Kidney epithelial cell (primary cell): ENCODE measurements around the gene CDC25C. TPM values are rescaled to one million over a fixed set of nuclear protein-coding genes. Genes with fewer than 3 reads are reported as not detected.

Experiments used
- DNase-seq: peaks from one replicate; pipeline ENCODE4 v3.0.0-alpha.2; 2010; ENCODE audit warnings: low read depth
- H3K27me3 ChIP-seq: 2 replicates; pipeline ENCODE4 v1.6.0; 2011; ENCODE audit warnings: low read length; ENCODE audit not compliant: control insufficient read depth, insufficient read depth
- H3K36me3 ChIP-seq: 2 replicates; pipeline ENCODE4 v1.5.1; 2011; ENCODE audit warnings: low read length; ENCODE audit not compliant: control insufficient read depth, insufficient read depth
- H3K4me3 ChIP-seq: 2 replicates; pipeline ENCODE4 v1.5.1; 2011; ENCODE audit warnings: low read depth, mild to moderate bottlenecking, control low read depth, low read length
- total RNA-seq: library from RNA; depleted of rRNA; stranded (reverse); fragments of >200 nt; gene quantifications from 2 replicates; pipeline ENCODE4 v1.2.3, GENCODE V29; 2015
- TF ChIP-seq, protein P1 (sequence below): IDR thresholded peaks from 2 replicates; pipeline ENCODE4 v1.5.1; 2011; ENCODE audit warnings: mild to moderate bottlenecking, moderate library complexity, low read length, control low read depth, inconsistent platforms; ENCODE audit not compliant: insufficient read depth, poor library complexity, severe bottlenecking

The CDC25C gene
- total RNA-seq, 1 donor from 2014 or later, result 2.0 TPM

DNA sequence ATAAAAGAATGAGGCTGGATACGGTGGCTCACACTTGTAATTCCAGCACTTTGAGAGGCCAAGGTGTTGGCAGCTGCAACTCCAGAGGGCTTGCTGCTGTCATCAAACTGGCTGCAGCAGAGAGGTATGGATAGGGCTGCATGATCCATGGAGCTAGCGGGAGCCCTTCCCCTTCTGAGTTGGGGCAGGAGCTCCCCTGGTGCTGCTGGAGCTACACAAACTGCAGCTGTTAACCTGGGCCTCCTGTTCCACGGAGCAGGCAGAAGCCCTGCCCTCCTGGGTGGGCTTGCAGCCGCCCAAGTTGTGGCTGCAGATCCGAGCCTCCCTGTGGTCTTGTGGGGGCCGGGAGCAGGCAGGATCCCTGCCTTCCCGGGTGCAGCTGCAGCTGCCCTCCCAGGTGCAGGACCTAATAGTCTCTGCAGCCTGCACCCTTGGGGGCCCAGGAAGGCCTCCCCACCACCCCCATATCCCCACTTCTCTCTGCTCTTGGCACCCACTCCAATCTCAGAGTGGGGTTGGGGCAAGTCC lies 15.8 kb downstream of the CDC25C start:
- Histone ChIP-seq H3K27me3 (no peaks in the 10 kb centered on the region), H3K36me3 (no peaks in the 10 kb centered on the region), H3K4me3 (no peak overlapping the region)
- TF ChIP-seq, protein P1, sequence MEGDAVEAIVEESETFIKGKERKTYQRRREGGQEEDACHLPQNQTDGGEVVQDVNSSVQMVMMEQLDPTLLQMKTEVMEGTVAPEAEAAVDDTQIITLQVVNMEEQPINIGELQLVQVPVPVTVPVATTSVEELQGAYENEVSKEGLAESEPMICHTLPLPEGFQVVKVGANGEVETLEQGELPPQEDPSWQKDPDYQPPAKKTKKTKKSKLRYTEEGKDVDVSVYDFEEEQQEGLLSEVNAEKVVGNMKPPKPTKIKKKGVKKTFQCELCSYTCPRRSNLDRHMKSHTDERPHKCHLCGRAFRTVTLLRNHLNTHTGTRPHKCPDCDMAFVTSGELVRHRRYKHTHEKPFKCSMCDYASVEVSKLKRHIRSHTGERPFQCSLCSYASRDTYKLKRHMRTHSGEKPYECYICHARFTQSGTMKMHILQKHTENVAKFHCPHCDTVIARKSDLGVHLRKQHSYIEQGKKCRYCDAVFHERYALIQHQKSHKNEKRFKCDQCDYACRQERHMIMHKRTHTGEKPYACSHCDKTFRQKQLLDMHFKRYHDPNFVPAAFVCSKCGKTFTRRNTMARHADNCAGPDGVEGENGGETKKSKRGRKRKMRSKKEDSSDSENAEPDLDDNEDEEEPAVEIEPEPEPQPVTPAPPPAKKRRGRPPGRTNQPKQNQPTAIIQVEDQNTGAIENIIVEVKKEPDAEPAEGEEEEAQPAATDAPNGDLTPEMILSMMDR, result no peak
- no peak for DNase-seq

DNA sequence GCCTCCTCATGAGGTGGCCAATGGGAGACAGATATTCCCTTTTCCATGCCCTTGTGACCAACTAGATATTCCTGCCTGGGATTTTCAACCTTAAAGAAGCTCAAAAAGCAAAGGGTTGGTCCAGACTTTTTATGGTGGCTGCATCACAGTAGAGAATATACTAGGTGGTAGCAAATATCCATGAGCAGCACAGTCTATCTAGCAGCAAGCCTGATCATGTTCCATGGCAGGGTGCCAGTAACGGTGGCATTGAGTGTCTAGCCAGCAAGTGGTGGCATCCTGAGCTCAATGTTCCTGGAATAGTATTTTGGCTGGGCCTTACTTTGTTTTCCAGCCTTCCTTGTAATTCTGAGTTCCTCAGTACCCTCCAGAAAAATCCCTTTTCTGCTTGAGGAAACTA lies 25.8 kb downstream of the CDC25C start:
- no peaks in the 10 kb centered on the region for H3K27me3 ChIP-seq
- H3K4me3 ChIP-seq, result no peak overlapping the region
- no peak for DNase-seq
- TF ChIP-seq, protein P1, result no peak
- H3K36me3 ChIP-seq, result no peaks in the 10 kb centered on the region

DNA sequence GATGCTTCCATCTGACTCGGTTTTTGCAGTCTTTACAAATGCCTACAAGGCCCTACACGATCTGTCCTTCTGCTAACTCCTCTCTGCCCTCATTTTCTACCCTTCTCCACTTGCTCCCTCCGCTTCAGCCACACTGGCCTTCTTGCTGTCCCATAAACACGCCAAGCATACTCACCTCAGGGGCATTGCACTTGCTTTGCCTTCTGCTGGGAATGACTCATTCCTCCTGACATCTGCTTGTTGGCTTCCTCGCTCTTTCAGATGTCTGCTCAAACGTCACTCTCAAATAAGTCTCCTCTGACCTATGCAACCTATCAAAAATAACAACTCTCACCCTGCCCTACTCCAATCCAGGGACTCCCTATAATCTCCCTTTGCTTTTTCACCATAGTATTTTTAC lies 28.2 kb downstream of the CDC25C start:
- TF ChIP-seq, protein P1, result no peak
- DNase-seq, result no peak
- Histone ChIP-seq H3K27me3 (no peaks in the 10 kb centered on the region), H3K36me3 (no peaks in the 10 kb centered on the region), H3K4me3 (no peak overlapping the region)

DNA sequence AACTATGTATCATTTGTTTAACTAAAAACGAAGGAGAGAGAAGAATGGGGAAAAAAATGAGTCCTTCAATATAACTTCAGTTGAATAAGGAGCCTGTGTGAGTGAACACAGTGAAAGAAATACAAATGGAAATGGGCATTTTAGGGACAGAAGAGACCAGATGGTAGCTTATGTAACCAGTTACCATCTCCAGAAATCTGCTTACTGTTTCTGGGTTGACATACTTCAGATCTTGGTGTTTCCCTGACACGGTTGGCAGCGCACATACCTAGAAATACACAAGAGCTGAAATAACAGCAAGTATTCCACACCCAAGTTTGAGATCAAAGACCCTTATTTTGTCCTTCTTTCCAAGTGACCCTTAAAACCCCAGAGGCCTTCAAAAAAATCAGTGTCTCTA lies 42.3 kb downstream of the CDC25C start:
- H3K36me3 ChIP-seq, result no peaks in the 10 kb centered on the region
- H3K27me3 ChIP-seq, result no peaks in the 10 kb centered on the region
- H3K4me3 ChIP-seq, result no peak overlapping the region
- no peak for DNase-seq
- TF ChIP-seq, protein P1, result no peak

DNA sequence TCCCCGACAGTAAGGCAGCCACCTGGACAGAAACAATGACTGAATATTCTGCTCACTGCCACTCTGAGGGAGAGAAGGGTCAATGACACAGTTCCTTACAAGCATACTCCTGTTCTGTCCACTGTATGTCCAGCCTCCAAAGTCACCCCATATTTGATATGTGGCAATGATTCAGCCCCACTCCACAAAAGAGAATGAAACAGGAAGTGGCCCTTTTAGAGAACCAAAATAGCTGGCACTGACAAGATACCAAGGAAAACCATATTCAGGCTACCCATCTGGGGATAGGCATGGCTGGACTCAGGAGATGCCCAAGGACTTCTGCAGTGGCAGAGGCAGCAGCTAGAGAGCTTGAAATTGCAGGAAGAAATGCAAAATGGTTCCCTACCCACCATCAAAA lies 44.4 kb downstream of the CDC25C start:
- Histone ChIP-seq H3K4me3 (no peak overlapping the region), H3K36me3 (no peaks in the 10 kb centered on the region), H3K27me3 (no peaks in the 10 kb centered on the region)
- DNase-seq, result no peak
- TF ChIP-seq, protein P1, result no peak

DNA sequence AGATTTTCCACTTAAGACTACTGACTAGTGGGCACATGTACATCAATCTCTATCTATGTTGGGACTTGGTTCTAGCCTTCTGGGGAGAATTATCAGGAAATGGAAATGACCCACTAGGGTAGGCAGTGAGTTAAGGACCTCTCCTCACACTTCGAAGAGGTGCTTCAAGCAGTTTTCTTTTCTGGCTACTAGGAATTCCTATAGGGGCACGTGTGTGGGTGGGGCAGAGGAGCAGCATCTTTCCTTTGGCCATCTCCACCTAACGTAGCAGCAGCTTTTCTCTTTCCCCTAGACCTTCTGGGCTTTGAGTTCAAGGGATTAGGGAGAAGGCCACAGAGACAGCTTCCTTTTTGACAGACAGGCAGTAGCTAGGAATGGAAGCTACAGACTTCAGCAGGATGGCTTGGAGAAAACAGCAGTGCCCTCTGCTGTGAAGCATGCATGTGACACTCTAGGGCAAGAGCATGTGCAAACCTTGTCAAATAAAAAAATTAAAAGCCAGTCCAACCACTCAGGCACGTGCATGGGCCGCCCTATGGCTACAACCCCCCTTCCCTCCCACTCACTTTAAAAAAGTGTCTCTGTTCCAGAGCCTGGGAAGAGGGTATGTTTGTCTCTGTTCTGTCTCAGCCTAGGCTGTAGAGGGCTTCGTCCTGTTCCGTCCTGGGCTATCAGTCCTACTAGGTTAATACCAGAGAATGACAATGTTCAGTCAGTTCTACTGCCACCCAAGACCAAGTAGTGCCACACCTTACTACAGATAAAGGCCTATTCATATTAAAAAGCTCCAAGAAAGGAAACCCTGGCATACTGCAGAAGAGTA lies 48.5 kb downstream of the CDC25C start:
- H3K36me3 ChIP-seq, result no peaks in the 10 kb centered on the region
- no peak overlapping the region for H3K4me3 ChIP-seq
- DNase-seq, result peak; percentile 18
- H3K27me3 ChIP-seq, result no peaks in the 10 kb centered on the region
- TF ChIP-seq, protein P1, result peak; percentile 65
